Measurements from ENCODE around the gene TGOLN2.
"Not testable (repeated sequence)": the region's sequence is repeated elsewhere in the genome, so short reads cannot be mapped to it uniquely, and the experiment has no call there.

TGOLN2 gene

GRCh38 chr2:85327822-85328617 is at the start of gene TGOLN2:
Gene TGOLN2, minus strand, starts transcription at chr2:85327989. Its CDS starts 27 bp downstream, at chr2:85327962.
- H3K9me3 Mint-ChIP-seq = no peaks in the 10 kb centered on the region
- H3K27me3 Mint-ChIP-seq = no peaks in the 10 kb centered on the region
- peak within 1 kb of the TSS; percentile 99 for H3K27ac Mint-ChIP-seq
- peaks cover 40% of the 10 kb centered on the region for H3K36me3 Mint-ChIP-seq (ENCODE audit: low read depth)
- peak within 1 kb of the TSS; percentile 98 for H3K4me3 Mint-ChIP-seq
- peaks cover 43% of the 10 kb centered on the region for H3K4me1 Mint-ChIP-seq (ENCODE audit: low read depth)

DNA sequence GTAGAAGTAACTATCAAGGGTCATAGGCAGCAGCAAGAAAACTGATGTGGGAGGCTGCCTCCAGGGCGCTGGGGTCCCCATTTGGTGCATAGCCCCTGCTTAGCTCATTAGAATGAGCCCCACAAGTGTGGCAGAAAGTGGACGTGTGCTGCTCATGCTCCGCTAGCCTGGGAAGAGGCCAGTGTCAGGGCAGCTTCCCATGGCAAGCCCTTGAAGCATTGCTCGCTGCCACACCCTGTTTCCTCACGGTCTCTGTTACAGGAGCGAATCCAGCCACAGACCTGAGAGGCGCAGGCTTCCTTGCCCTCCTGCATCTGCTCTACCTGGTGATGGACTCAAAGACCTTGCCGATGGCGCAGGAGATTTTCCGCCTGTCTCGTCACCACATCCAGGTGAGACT is 49.3 kb upstream of the TGOLN2 start:
- peaks cover 57% of the 10 kb centered on the region for H3K36me3 Mint-ChIP-seq (ENCODE audit: low read depth)
- no peak overlapping the region for H3K27ac Mint-ChIP-seq
- no peaks in the 10 kb centered on the region for H3K27me3 Mint-ChIP-seq
- no peak overlapping the region for H3K4me3 Mint-ChIP-seq
- H3K4me1 Mint-ChIP-seq (ENCODE audit: low read depth) = no peaks in the 10 kb centered on the region
- H3K9me3 Mint-ChIP-seq = no peaks in the 10 kb centered on the region

- peaks cover 54% of the 10 kb centered on the region for H3K36me3 Mint-ChIP-seq (ENCODE audit: low read depth)
- no peaks in the 10 kb centered on the region for H3K4me1 Mint-ChIP-seq (ENCODE audit: low read depth)
- H3K9me3 Mint-ChIP-seq = no peaks in the 10 kb centered on the region
- H3K4me3 Mint-ChIP-seq = no peak overlapping the region
- H3K27ac Mint-ChIP-seq = no peak overlapping the region
- H3K27me3 Mint-ChIP-seq = no peaks in the 10 kb centered on the region
These were observed 48.7 kb upstream of the TGOLN2 start for GRCh38 chr2:85376291-85377065.

- no peaks in the 10 kb centered on the region for H3K9me3 Mint-ChIP-seq
- no peak overlapping the region for H3K27ac Mint-ChIP-seq
- H3K36me3 Mint-ChIP-seq (ENCODE audit: low read depth) = peaks cover 24% of the 10 kb centered on the region
- no peaks in the 10 kb centered on the region for H3K27me3 Mint-ChIP-seq
- H3K4me3 Mint-ChIP-seq = no peak overlapping the region
- no peaks in the 10 kb centered on the region for H3K4me1 Mint-ChIP-seq (ENCODE audit: low read depth)
These were observed 43.3 kb upstream of the TGOLN2 start for GRCh38 chr2:85371045-85371444.

GRCh38 chr2:85369500-85369899 is 41.7 kb upstream of the TGOLN2 start:
- Mint-ChIP-seq H3K4me3 (no peak overlapping the region), H3K4me1 (ENCODE audit: low read depth) (no peaks in the 10 kb centered on the region), H3K27me3 (no peaks in the 10 kb centered on the region), H3K9me3 (no peaks in the 10 kb centered on the region), H3K36me3 (ENCODE audit: low read depth) (peaks cover 17% of the 10 kb centered on the region), H3K27ac (no peak overlapping the region)

- Mint-ChIP-seq H3K36me3 (ENCODE audit: low read depth) (peaks cover 15% of the 10 kb centered on the region), H3K9me3 (no peaks in the 10 kb centered on the region), H3K27me3 (no peaks in the 10 kb centered on the region), H3K4me3 (no peak overlapping the region), H3K27ac (no peak overlapping the region), H3K4me1 (ENCODE audit: low read depth) (no peaks in the 10 kb centered on the region)
These were observed 41.1 kb upstream of the TGOLN2 start for GRCh38 chr2:85368921-85369320.

GRCh38 chr2:85367180-85367579 is 39.4 kb upstream of the TGOLN2 start:
- Mint-ChIP-seq H3K4me3 (no peak overlapping the region), H3K27ac (no peak overlapping the region), H3K36me3 (ENCODE audit: low read depth) (peaks cover 20% of the 10 kb centered on the region), H3K4me1 (ENCODE audit: low read depth) (no peaks in the 10 kb centered on the region), H3K27me3 (no peaks in the 10 kb centered on the region), H3K9me3 (no peaks in the 10 kb centered on the region)

DNA sequence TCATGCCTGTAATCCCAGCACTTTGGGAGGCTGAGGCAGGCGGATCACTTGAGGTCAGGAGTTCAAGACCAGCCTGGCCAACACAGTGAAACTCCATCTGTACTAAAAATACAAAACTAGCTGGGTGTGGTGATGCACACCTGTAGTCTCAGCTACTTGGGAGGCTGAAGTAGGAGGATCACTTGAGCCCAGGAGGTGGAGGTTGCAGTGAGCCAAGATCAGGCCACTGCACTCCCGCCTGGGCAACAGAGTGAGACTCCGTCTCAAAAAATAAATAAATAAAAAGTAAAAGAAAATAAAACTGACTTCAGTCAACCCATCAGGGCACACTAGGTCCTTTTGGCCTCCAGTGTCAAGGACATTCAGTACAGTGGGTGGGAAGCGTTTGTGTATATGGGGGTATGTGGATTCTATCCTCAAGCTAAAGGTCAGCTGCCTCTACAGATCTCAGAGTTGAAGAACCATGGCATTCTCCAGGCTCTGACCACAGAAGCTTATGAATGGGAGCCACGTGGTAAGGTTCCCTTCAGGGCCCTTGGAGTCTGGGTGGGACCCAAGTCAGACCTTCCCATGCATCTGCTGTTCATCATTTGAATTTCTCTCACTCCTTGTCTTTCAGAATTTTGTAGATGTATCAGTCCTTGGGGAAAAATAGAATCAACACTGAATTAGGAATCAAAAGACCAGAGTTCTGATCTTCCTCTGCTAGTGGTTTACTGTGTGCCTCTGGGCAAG is 35.0 kb upstream of the TGOLN2 start:
- not testable (repeated sequence) for H3K27ac Mint-ChIP-seq; H3K4me1 Mint-ChIP-seq (ENCODE audit: low read depth); H3K27me3 Mint-ChIP-seq; H3K4me3 Mint-ChIP-seq; H3K9me3 Mint-ChIP-seq
- peaks cover 45% of the 10 kb centered on the region for H3K36me3 Mint-ChIP-seq (ENCODE audit: low read depth)

DNA sequence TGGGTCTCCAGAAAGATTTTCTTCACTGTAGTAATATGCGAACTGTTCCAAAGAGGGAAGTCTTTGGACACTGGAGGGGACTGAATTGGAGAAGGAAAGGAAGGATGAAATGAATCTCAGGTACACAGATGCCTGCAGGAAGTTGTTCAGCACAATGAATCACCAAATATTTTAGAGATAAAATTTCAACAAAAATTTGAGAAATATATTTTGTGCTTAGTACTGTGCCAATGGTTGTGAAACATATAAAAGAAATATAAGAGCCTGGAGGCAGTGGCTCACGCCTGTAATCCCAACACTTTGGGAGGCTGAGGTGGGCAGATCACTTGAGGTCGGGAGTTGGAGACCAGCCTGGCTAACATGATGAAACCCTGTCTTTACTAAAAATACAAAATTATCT is 29.9 kb upstream of the TGOLN2 start:
- Mint-ChIP-seq H3K4me3 (no peak overlapping the region), H3K27ac (no peak overlapping the region), H3K36me3 (ENCODE audit: low read depth) (peaks cover 40% of the 10 kb centered on the region), H3K9me3 (no peaks in the 10 kb centered on the region), H3K4me1 (ENCODE audit: low read depth) (peaks cover 38% of the 10 kb centered on the region), H3K27me3 (no peaks in the 10 kb centered on the region)

GRCh38 chr2:85356186-85356585 is 28.4 kb upstream of the TGOLN2 start:
- no peak overlapping the region for H3K4me3 Mint-ChIP-seq

DNA sequence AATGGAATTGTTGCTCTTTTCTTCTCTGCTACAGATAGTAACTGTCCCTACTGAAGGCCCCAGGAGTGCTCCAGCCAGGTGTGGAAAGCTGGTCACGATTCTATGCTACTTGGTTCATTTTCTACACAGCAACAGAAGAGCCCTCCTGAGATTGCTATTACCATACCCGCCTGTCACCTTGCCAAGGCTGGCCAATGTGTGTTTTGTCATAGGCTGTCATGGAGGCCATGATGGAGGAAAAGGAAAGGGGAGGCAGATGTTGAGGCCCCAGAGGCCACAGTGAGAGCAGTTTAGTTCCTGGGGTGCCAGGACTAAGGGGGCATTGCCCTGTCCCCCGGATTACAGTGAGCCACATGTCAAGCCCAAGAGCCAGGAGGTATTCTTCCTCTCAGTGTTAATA is 27.7 kb upstream of the TGOLN2 start:
- H3K36me3 Mint-ChIP-seq (ENCODE audit: low read depth) = peaks cover 35% of the 10 kb centered on the region
- H3K9me3 Mint-ChIP-seq = no peaks in the 10 kb centered on the region
- no peak overlapping the region for H3K27ac Mint-ChIP-seq
- peak overlapping the region; percentile 97 for H3K4me3 Mint-ChIP-seq
- no peaks in the 10 kb centered on the region for H3K27me3 Mint-ChIP-seq
- H3K4me1 Mint-ChIP-seq (ENCODE audit: low read depth) = peaks cover 40% of the 10 kb centered on the region

More at GRCh38 chr2:85356186-85356585, 28.4 kb upstream of the TGOLN2 start:
- H3K27me3 Mint-ChIP-seq = no peaks in the 10 kb centered on the region
- no peak overlapping the region for H3K27ac Mint-ChIP-seq
- no peaks in the 10 kb centered on the region for H3K9me3 Mint-ChIP-seq
- H3K4me1 Mint-ChIP-seq (ENCODE audit: low read depth) = peaks cover 40% of the 10 kb centered on the region
- peaks cover 33% of the 10 kb centered on the region for H3K36me3 Mint-ChIP-seq (ENCODE audit: low read depth)

GRCh38 chr2:85355073-85355410 is 27.3 kb upstream of the TGOLN2 start:
- Mint-ChIP-seq H3K9me3 (no peaks in the 10 kb centered on the region), H3K27ac (peak overlapping the region; percentile 96), H3K27me3 (no peaks in the 10 kb centered on the region), H3K36me3 (ENCODE audit: low read depth) (peaks cover 39% of the 10 kb centered on the region), H3K4me3 (peak overlapping the region; percentile 97), H3K4me1 (ENCODE audit: low read depth) (peaks cover 40% of the 10 kb centered on the region)

DNA sequence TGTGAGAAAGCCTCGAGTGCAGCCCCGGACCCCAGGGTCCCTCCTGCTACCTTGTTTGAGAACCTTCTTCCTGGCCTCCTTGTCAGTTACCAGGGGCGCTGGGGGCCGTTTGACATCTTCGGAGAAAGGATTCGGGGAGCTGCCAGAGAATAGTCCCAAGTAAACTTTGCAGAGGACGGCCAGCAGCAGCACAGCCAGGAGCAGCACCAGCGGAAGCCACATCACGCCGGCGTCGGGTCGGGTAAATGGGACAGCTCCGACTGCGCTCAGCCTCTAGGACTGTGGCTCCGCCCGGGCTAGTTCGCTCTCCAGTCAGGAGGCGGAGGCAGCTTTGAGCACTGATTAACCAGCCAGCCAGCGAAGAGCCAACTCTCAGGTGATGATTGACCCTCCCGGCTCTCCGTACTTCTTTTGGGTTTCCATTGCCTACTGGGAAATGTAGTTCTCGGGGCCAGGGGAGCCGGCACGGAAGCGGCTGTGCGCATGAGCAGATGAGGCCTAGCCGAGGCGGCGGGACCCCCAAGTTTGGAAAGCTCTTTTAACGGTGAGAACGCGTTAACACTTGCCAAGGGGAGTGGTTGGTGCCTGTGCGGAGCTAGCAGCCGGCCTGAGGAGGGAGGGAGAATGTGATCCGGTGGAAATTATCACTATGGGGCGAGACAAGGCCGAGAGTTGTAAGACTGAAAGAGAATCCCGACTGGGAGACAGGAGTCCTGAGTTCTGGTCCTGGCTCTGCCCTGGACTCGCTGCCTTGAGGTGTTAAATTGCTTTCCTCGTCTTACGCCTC is 26.7 kb upstream of the TGOLN2 start, which contains the start of the genes ELMOD3 and RETSAT:
Gene ELMOD3 (plus strand): TSS at position 484 of the 787 bp plus-strand sequence. CDS start 2,430 bp downstream, outside the sequence.
Gene RETSAT (minus strand): TSS at position 243 of the 787 bp plus-strand sequence. CDS start 21 bp downstream, at position 222.
- H3K9me3 Mint-ChIP-seq = no peaks in the 10 kb centered on the region
- no peaks in the 10 kb centered on the region for H3K27me3 Mint-ChIP-seq
- peaks cover 41% of the 10 kb centered on the region for H3K36me3 Mint-ChIP-seq (ENCODE audit: low read depth)
- peak within 1 kb of the TSS; percentile 96 for H3K27ac Mint-ChIP-seq
- H3K4me1 Mint-ChIP-seq (ENCODE audit: low read depth) = peaks cover 40% of the 10 kb centered on the region
- peak within 1 kb of the TSS; percentile 97 for H3K4me3 Mint-ChIP-seq

- Mint-ChIP-seq H3K4me1 (ENCODE audit: low read depth) (peaks cover 40% of the 10 kb centered on the region), H3K27me3 (no peaks in the 10 kb centered on the region), H3K9me3 (no peaks in the 10 kb centered on the region), H3K4me3 (peak overlapping the region; percentile 97), H3K27ac (peak overlapping the region; percentile 96), H3K36me3 (ENCODE audit: low read depth) (peaks cover 42% of the 10 kb centered on the region)
These were observed 26.1 kb upstream of the TGOLN2 start for GRCh38 chr2:85353876-85354285.
